Fibroblast of skin of right quadriceps (primary cell): ENCODE measurements around the gene DISP3.

Experiments used
- DNase-seq: peaks from one replicate; pipeline ENCODE4 v3.0.0-alpha.2; 2013

DISP3 gene

GRCh38 chr1:11478571-11479374, at the start of gene DISP3:
TSS of gene DISP3 (plus strand) at chr1:11479155. CDS start at chr1:11500993, 21,838 bp downstream.
- peak; percentile 78 for DNase-seq

- no peak for DNase-seq
These were observed 49.7 kb upstream of the DISP3 start for GRCh38 chr1:11429226-11429625.

- no peak for DNase-seq
These were observed 49.0 kb upstream of the DISP3 start for GRCh38 chr1:11429935-11430334.

GRCh38 chr1:11431941-11432507, 46.9 kb upstream of the DISP3 start:
- DNase-seq = no peak

GRCh38 chr1:11432526-11432925, 46.4 kb upstream of the DISP3 start:
- DNase-seq = no peak

- no peak for DNase-seq
These were observed 44.5 kb upstream of the DISP3 start for GRCh38 chr1:11434501-11434900.

- no peak for DNase-seq
These were observed 44.0 kb upstream of the DISP3 start for GRCh38 chr1:11434926-11435325.

GRCh38 chr1:11438996-11439395, 40.0 kb upstream of the DISP3 start:
- DNase-seq = no peak

- no peak for DNase-seq
These were observed 37.6 kb upstream of the DISP3 start for GRCh38 chr1:11441211-11441952.

- DNase-seq = no peak
These were observed 35.9 kb upstream of the DISP3 start for GRCh38 chr1:11443043-11443442.

- no peak for DNase-seq
These were observed 34.8 kb upstream of the DISP3 start for GRCh38 chr1:11443961-11444658.

GRCh38 chr1:11444907-11445306, 34.0 kb upstream of the DISP3 start:
- DNase-seq = no peak

- no peak for DNase-seq
These were observed 31.1 kb upstream of the DISP3 start for GRCh38 chr1:11447903-11448302.

GRCh38 chr1:11448373-11449099, 30.4 kb upstream of the DISP3 start:
- DNase-seq = no peak

GRCh38 chr1:11449100-11449403, 29.9 kb upstream of the DISP3 start:
- DNase-seq = no peak

- no peak for DNase-seq
These were observed 28.6 kb upstream of the DISP3 start for GRCh38 chr1:11450310-11450709.

- no peak for DNase-seq
These were observed 25.0 kb upstream of the DISP3 start for GRCh38 chr1:11453742-11454491.

GRCh38 chr1:11455967-11456570, 22.9 kb upstream of the DISP3 start:
- no peak for DNase-seq

GRCh38 chr1:11456965-11457364, 22.0 kb upstream of the DISP3 start:
- no peak for DNase-seq

- DNase-seq = no peak
These were observed 20.1 kb upstream of the DISP3 start for GRCh38 chr1:11458811-11459275.

- no peak for DNase-seq
These were observed 17.3 kb upstream of the DISP3 start for GRCh38 chr1:11461531-11462137.
